Stimulated activated naive CD8-positive, alpha-beta T cell treated with anti-CD3 and anti-CD28 coated beads, Interleukin-15, Interleukin-2, amounts not matched to agents 100 U/mL and 50 U/mL, for 24 hours (primary cell): ENCODE measurements around the gene PIEZO1.

Experiments used
- ATAC-seq: fragments of 150-1000 bp; cut with Tn5 transposase; one replicate; pipeline ENCODE4 v1.10.0; 2021
- DNase-seq: peaks from one replicate; pipeline ENCODE4 v3.0.0; 2021

PIEZO1 gene

GRCh38 chr16:88737298-88738150 is 47.5 kb downstream of the PIEZO1 start:
- ATAC-seq (peak; percentile 50), DNase-seq (peak; percentile 72)

- no peak for ATAC-seq
These were observed 48.5 kb downstream of the PIEZO1 start for GRCh38 chr16:88736496-88736895.

GRCh38 chr16:88736088-88736487 is 48.9 kb downstream of the PIEZO1 start:
- no peak for ATAC-seq
- DNase-seq = no peak

More at GRCh38 chr16:88736496-88736895, 48.5 kb downstream of the PIEZO1 start:
- no peak for DNase-seq

GRCh38 chr16:88735616-88736015 is 49.4 kb downstream of the PIEZO1 start:
- ATAC-seq = no peak
- no peak for DNase-seq

- ATAC-seq (no peak), DNase-seq (no peak)
These were observed 49.9 kb downstream of the PIEZO1 start for GRCh38 chr16:88735121-88735520.

GRCh38 chr16:88734361-88734728 is 50.7 kb downstream of the PIEZO1 start:
- ATAC-seq (no peak), DNase-seq (no peak)

GRCh38 chr16:88733630-88734360 is 51.2 kb downstream of the PIEZO1 start:
- ATAC-seq = no peak
- DNase-seq = no peak

- ATAC-seq (no peak), DNase-seq (no peak)
These were observed 52.1 kb downstream of the PIEZO1 start for GRCh38 chr16:88732961-88733294.

- ATAC-seq (no peak), DNase-seq (no peak)
These were observed 52.7 kb downstream of the PIEZO1 start for GRCh38 chr16:88732172-88732960.

GRCh38 chr16:88731699-88732098 is 53.3 kb downstream of the PIEZO1 start:
- DNase-seq (no peak), ATAC-seq (no peak)

GRCh38 chr16:88730632-88731607 is 54.1 kb downstream of the PIEZO1 start:
- ATAC-seq = no peak
- no peak for DNase-seq

GRCh38 chr16:88727871-88728270 is 57.1 kb downstream of the PIEZO1 start:
- no peak for ATAC-seq
- DNase-seq = no peak

- ATAC-seq (no peak), DNase-seq (no peak)
These were observed 58.0 kb downstream of the PIEZO1 start for GRCh38 chr16:88726981-88727380.

GRCh38 chr16:88726408-88726749 is 58.6 kb downstream of the PIEZO1 start:
- DNase-seq (no peak), ATAC-seq (no peak)

GRCh38 chr16:88725609-88726407 is 59.2 kb downstream of the PIEZO1 start:
- ATAC-seq = peak; percentile 1
- DNase-seq = no peak

GRCh38 chr16:88724855-88725555 is 60.0 kb downstream of the PIEZO1 start:
- no peak for ATAC-seq

GRCh38 chr16:88723911-88724310 is 61.1 kb downstream of the PIEZO1 start:
- no peak for ATAC-seq

More at GRCh38 chr16:88724855-88725555, 60.0 kb downstream of the PIEZO1 start:
- no peak for DNase-seq

GRCh38 chr16:88723507-88723887 is 61.5 kb downstream of the PIEZO1 start:
- ATAC-seq = no peak
- no peak for DNase-seq

More at GRCh38 chr16:88723911-88724310, 61.1 kb downstream of the PIEZO1 start:
- DNase-seq = no peak

GRCh38 chr16:88722784-88723506 is 62.1 kb downstream of the PIEZO1 start:
- DNase-seq = no peak
- no peak for ATAC-seq
